NCI-H1694 (cell line): Measurements from ENCODE around the gene UCMA.
"Not testable (repeated sequence)": the region's sequence is repeated elsewhere in the genome, so short reads cannot be mapped to it uniquely, and the experiment has no call there.

Experiments
- DNase-seq: peaks from one replicate; lab custom pipeline; 2025; lab: John Stamatoyannopoulos, UW

Gene UCMA

GRCh38 chr10:13234172-13234571, at the start of gene UCMA:
UCMA (minus strand) TSS chr10:13234374; CDS start chr10:13234258, 116 bp downstream.
- DNase-seq, result no peak

- DNase-seq, result not testable (repeated sequence)
Observed at GRCh38 chr10:13282348-13282747, 48.2 kb upstream of the UCMA start.

DNA sequence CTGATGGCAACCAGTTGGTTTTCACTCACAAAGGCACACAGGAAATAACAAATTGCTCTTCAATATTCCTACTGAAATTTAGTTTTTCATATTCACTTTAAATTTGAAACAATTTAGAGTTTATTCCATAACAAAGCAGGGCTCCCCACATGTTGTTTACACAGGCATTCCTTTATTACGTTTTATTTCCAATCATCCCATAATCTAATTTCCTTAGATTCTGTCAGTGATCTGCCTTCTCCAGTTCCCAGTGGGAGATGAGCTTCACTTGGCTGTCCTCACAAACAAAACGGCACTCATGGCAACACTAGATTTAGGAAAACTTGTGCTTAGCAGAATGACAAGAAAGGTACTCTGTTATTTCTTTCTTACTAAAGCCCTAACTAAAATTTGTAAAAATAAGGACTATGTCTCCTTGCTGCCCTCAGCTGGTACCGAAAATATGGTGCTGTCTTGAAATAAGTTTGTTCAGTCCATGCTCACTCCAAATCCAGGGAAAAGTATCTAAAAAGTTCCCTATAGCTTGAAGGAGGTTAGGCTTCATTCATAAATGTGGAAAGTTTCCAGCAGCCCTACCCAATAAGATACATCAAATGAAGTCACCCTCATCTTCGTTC, 42.7 kb upstream of the UCMA start:
- DNase-seq, result no peak

DNA sequence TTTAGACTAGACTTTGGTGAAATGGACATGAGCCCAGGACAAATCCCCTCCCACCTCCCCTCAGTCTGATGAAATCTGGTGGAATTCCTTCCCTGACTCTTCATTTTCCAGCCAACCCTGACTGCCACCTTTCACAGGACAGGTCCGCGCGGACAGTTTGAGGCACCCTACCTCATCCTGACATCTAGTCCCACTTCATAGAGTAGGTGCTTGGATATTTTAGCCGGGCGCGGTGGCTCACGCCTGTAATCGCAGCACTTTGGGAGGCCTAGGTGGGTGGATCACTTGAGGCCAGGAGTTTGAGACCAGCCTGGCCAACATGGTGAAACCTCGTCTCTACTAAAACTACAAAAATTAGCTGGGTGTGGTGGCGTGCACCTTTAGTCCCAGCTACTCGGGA, 42.0 kb upstream of the UCMA start:
- not testable (repeated sequence) for DNase-seq

DNA sequence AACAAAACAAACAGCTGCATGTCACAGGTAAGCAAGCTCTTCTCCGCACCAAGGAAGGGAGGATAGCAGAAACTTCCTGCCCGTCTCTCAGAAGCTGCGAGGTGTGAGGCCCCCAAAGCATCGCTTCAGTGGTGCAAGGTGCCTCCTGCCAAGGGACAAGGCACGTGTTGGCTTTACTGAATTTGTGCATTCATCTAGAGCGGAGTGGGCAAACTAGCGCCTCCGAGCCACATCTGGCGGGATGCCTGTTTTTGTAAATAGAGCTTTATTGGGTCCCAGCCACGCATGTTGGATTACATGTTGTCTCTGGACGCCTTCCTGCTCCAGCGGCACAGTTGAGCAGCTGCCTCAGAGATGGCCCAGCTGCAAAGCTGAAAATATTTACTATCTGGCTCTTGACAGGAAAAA, 38.0 kb upstream of the UCMA start:
- peak; percentile 63 for DNase-seq

DNA sequence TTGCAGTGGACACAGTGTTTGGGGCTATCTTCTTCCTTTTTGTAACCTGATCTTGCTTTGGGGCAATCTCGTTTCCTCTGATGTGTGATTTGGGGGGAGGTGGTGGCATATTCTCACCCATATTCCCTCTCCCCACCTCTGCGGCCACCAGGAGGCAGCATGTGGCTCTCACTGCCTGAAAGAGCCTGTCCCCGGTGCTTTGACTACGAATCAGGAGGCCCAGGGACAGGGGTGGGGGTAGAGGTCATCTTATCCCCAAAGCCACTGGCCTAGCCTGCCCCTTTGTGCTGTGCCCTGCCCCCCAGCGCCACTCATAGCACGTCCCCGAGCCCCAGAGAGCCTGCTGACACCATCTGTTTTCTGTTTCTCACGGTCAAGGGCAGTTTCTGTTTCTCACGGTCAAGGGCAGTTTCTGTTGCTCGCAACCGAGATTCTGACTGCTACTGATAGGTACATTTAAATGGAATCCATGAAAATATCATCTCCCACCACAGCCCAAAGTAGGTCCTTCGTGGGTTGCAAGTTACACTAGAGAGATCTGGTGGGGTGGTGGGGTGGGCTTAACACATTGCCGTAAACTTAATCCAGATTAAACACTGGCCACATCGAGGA, 37.5 kb upstream of the UCMA start:
- DNase-seq, result peak; percentile 31

DNA sequence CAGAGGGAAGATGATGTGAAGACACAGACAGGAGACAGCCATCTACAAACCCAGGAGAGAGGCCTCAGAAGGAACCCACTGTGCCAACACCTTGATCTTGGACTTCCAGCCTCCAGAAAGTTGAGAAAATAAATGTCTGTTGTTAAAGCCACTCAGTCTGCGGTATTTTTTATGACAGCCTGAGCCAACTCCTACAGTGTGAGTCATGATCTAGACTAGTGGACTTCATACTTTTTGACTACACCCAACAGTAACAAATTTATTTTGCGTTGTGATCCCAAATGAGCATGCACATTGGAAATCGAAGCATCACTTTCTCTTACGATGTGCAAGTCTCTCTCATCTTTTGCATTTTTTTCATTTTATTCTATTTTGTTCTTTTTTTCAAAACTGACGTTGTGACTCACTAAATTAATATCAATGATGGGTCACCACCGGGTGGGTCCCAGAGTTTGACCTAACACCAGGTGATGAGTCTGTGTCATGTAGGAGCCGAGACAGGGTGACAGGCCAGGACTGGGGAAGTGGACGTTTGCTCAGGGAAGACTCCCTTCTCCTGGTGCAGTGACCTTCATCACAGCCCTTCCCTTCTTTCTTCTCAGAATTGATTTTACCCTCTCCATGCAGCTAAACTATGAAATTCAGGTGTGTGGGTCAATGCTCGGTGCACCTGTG, 36.8 kb upstream of the UCMA start:
- DNase-seq, result no peak

- no peak for DNase-seq
Observed at GRCh38 chr10:13268841-13269240, 34.7 kb upstream of the UCMA start.

DNA sequence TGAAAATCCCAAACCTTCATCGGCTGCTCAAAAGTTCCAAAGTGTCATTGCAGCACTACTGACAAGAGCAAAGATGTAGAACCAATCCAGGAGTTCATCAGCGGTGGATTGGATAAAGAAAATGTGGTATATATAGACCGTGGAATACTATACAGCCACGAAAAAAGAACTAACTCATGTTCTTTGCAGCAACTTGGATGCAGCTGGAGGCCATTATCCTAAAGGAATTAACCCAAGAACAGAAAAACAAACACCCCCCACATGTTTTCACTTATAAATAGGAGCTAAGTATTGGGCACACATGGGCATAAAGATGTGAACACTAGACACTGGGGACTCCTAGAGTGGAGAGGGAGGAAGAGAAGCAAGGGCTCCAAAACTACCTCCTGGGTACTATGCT, 34.1 kb upstream of the UCMA start:
- DNase-seq, result no peak

GRCh38 chr10:13263591-13263990, 29.4 kb upstream of the UCMA start:
- no peak for DNase-seq

- DNase-seq, result no peak
Observed at GRCh38 chr10:13262433-13262832, 28.3 kb upstream of the UCMA start.

DNA sequence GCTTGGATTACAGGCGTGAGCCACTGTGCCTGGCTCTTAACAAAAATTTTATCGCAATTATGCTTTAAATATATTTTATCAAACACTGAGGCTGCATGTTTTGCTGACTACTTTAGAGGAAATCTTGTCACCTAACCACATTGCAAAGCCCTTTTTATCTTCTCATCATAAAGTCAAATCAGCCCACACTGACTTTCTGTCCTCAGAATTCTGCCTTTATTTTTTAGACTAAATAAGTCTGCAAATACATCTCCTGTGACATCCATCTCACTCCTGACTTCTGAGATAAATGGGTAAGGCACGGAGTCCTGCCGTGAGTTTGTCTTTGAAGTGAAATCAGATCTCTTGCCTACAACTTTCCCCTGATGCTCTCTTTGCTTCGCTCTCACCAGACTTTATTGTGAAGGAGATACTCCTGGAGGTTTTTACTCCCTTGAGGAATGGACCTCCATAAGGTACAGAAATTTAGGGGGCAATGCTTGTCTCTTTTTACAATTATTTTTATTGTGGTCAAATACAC, 23.5 kb upstream of the UCMA start:
- DNase-seq, result no peak

DNA sequence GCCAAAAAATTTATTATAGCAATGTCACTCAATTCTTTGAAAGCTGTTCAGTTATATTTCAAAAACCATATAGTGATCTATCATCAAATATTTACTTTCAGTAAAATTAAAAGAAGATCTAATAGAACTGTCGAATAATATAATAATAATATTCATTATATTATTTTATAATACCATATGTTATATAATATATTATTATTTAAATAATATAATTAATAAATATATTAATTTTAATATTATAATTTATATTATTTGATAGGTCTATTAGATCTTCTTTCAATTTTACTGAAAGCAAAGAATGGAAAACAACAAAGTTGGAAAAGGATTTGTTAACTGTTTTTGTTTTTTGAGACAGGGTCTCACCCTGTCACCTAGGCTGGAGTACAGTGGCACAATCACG, 22.5 kb upstream of the UCMA start:
- DNase-seq, result no peak

DNA sequence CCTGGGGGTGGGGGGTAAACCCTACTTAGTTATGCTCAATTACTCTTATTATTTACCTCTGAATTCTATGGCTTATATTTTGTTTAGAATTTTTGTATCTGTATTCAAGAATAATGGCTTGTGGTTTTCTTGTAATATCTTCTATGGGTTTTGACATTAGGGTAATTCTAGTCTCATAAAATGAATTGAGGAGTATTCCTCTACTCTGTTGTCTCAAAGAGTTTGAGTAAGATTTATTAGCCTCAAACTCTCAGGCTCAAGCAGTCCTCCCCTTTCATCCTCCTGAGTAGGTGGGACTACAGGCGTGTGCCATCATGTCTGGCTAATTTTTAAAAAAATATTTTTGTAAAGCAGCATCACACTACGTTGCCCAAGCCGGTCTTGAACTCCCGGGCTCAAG, 19.6 kb upstream of the UCMA start:
- no peak for DNase-seq

DNA sequence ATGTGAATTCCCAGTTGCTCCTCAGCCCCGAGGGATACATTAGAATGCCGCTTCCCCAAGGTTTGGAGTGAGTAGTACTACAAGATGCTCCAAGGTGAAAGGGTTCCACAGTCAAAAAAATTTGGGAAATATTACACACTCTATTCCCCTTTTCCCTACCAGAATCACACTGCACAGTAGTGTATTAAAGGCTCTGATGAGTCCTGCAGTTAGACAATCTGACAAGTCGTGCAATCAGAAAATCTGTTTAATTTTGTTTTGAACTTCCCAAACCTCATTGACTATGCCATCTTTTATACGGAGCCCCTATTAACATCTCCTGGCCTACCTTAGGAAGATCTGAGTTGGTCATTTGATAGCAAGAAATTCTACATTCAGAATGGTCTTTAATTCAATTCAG, 13.6 kb upstream of the UCMA start:
- no peak for DNase-seq

DNA sequence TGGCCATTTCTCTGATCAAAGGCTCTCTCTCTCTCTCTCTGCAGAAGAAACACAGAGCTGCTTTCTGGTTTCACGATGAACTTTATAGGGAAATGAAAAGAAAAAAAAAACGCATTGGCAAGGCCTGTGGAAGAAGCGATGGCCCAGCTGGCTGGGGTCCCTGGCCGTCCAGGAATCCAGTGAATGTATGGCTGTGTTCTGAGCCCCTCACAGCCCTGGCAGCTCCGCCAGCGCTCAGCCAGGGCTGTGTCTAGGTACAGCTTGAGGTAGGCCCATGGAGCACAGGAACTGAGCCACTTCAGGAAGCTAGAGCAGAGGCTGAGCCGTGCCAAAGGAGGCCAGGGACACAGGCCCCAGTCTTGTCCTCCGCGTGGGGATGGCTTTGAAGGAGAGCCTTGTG, 13.1 kb upstream of the UCMA start:
- DNase-seq, result no peak

DNA sequence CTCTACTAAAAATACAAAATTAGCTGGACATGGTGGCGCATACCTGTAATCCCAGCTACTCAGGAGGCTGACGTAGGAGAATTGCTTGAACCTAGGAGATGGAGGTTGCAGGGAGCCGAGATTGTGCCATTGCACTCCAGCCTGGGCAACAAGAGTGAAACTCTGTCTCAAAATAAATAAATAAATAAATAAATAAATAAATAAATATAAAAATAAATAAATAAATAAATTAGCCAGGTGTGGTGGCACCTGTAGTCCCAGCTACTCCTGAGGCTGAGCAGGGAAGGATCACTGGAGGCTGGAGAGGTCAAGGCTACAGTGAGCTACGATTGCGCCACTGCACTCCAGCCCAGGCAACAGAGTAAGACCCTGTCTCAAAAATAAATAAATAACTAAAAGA, 8.1 kb upstream of the UCMA start:
- not testable (repeated sequence) for DNase-seq

DNA sequence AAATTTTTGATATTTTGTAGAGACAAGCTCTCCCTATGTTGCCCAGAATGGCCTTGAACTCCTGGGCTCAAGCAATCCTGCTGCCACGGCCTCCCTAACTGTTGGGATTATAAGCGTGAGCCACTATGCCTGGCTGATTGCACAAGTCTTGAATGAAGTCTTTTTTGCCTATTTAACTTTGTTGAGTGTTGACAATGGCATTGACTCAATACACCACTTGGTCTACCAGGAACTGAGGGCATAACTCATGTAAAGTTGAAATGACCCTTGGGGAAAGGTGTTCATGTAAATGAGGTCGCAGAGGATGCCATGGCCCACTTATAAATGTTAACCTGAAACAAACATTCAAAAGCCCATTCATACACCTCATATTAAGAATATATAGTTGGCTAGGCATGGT, 7.4 kb upstream of the UCMA start:
- DNase-seq, result no peak

- no peak for DNase-seq
Observed at GRCh38 chr10:13239923-13240322, 5.7 kb upstream of the UCMA start.

GRCh38 chr10:13238271-13239077, 4.3 kb upstream of the UCMA start:
- no peak for DNase-seq

DNA sequence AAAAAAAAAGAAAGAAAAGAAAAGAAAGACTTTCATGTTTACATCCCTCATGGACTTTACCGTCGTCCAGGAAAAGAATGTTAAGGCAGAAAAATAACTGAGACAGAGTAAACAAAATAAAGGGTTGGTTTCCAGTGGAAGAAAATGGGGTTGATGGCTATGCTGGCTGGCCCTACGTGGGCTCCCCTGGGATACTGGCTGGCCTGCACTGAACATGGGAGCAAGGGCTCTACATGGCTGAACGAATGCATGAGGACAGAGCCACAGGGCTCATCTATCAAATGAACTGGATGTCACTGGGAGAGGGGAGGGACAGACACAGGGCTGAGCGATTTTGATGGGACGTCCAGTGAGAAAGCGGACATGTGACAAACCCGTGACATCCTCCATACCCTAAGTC, 2.5 kb upstream of the UCMA start:
- no peak for DNase-seq

DNA sequence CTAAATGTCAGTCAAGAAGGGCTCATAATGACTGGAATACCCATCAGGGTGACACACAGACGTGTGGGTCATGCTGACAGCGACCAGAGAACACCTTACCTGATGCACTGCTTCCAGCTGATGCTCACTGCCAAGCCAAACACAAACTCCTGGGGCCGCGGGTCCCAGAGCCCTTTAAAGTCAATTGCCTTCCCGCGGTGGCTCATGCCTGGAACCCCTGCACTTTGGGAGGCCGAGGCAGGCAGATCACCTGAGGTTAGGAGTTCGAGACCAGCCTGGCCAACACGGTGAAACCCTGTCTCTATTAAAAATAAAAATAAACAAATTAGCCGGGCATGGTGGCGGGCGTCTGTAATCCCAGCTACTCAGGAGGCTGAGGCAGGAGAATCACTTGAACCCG, 562 bp upstream of the UCMA start:
- DNase-seq, result not testable (repeated sequence)

- DNase-seq, result no peak
Observed at GRCh38 chr10:13233358-13233757, 816 bp downstream of the UCMA start.
